Measurements from ENCODE around the gene ARFGEF2. TPM values are rescaled to one million over a fixed set of nuclear protein-coding genes. Genes with fewer than 3 reads are reported as not detected.
"Not testable (repeated sequence)": the region's sequence is repeated elsewhere in the genome, so short reads cannot be mapped to it uniquely, and the experiment has no call there.

The ARFGEF2 gene
- total RNA-seq, 1 donor from 2014 or later = 22.9 TPM

GRCh38 chr20:48936178-48936577, 14.7 kb downstream of the ARFGEF2 start:
- peaks cover 11% of the 10 kb centered on the region for H3K4me1 Mint-ChIP-seq (ENCODE audit: low read depth)
- peaks cover 12% of the 10 kb centered on the region for H3K36me3 Mint-ChIP-seq (ENCODE audit: insufficient read depth)
- not testable (repeated sequence) for DNase-seq (ENCODE audit: low spot score, unreplicated experiment); H3K4me3 Mint-ChIP-seq (ENCODE audit: low read depth); H3K27me3 Mint-ChIP-seq; H3K9me3 Mint-ChIP-seq (ENCODE audit: low read depth)
- peak overlapping the region; percentile 43 for H3K27ac Mint-ChIP-seq

DNA sequence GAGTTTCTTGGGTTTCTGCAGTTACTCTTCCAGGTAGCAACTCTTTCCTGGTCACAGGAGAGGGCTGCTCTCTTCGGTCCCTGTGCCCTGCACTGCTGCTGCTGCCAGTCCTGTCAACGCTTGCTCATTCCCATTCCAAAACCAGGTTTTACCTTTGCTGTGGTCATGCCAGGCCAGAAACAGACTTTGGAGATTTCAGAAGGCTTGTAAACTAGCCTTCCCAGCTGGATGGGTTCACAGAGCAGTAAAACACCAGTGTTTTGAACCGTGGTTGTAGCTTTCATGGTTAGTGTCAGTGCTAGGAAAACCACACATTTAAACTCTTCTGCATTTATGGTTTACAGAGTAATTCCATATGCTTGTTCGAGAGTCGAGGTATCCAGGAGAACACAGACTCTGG, 16.2 kb downstream of the ARFGEF2 start:
- Mint-ChIP-seq H3K4me1 (ENCODE audit: low read depth) (peaks cover 11% of the 10 kb centered on the region), H3K9me3 (ENCODE audit: low read depth) (no peaks in the 10 kb centered on the region), H3K27me3 (no peaks in the 10 kb centered on the region), H3K36me3 (ENCODE audit: insufficient read depth) (peaks cover 13% of the 10 kb centered on the region), H3K4me3 (ENCODE audit: low read depth) (no peak overlapping the region), H3K27ac (peak overlapping the region; percentile 89)
- TF ChIP-seq, protein P1, sequence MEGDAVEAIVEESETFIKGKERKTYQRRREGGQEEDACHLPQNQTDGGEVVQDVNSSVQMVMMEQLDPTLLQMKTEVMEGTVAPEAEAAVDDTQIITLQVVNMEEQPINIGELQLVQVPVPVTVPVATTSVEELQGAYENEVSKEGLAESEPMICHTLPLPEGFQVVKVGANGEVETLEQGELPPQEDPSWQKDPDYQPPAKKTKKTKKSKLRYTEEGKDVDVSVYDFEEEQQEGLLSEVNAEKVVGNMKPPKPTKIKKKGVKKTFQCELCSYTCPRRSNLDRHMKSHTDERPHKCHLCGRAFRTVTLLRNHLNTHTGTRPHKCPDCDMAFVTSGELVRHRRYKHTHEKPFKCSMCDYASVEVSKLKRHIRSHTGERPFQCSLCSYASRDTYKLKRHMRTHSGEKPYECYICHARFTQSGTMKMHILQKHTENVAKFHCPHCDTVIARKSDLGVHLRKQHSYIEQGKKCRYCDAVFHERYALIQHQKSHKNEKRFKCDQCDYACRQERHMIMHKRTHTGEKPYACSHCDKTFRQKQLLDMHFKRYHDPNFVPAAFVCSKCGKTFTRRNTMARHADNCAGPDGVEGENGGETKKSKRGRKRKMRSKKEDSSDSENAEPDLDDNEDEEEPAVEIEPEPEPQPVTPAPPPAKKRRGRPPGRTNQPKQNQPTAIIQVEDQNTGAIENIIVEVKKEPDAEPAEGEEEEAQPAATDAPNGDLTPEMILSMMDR (IDR thresholded peaks at IDR 0.05; ENCODE audit: unreplicated experiment) = no peak
- no peak for DNase-seq (ENCODE audit: low spot score, unreplicated experiment)

DNA sequence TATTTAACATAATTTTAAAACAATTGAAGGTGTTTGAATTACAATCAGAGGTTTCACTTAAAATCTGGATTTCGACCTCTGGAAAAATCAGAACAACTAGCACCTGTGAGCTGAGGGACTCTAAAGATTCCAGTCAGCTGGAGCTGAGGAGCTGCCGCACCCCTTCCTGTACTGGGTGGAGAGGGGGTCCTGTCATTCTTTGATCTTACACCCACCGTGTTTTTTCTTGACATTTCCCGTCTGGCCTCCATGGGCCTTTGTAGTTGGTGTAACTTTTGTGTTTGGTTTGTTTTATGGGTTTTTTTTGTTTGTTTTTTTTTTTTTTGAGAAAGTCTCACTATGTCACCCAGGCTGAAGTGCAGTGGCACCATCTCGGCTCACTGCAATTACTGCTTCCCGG, 17.2 kb downstream of the ARFGEF2 start:
- TF ChIP-seq, protein P1 (IDR thresholded peaks at IDR 0.05; ENCODE audit: unreplicated experiment) = no peak
- Mint-ChIP-seq H3K27me3 (no peaks in the 10 kb centered on the region), H3K4me1 (ENCODE audit: low read depth) (peaks cover 8% of the 10 kb centered on the region)

GRCh38 chr20:48940170-48940569, 18.7 kb downstream of the ARFGEF2 start:
- no peak for DNase-seq (ENCODE audit: low spot score, unreplicated experiment)
- H3K9me3 Mint-ChIP-seq (ENCODE audit: low read depth) = no peaks in the 10 kb centered on the region
- no peak overlapping the region for H3K27ac Mint-ChIP-seq
- H3K4me3 Mint-ChIP-seq (ENCODE audit: low read depth) = no peak overlapping the region
- no peaks in the 10 kb centered on the region for H3K27me3 Mint-ChIP-seq
- H3K4me1 Mint-ChIP-seq (ENCODE audit: low read depth) = no peaks in the 10 kb centered on the region
- TF ChIP-seq, protein P1 (IDR thresholded peaks at IDR 0.05; ENCODE audit: unreplicated experiment) = no peak
- H3K36me3 Mint-ChIP-seq (ENCODE audit: insufficient read depth) = peaks cover 9% of the 10 kb centered on the region

More for the DNA sequence above, 17.2 kb downstream of the ARFGEF2 start:
- H3K9me3 Mint-ChIP-seq (ENCODE audit: low read depth) = no peaks in the 10 kb centered on the region
- DNase-seq (ENCODE audit: low spot score, unreplicated experiment) = no peak
- no peak overlapping the region for H3K27ac Mint-ChIP-seq
- no peak overlapping the region for H3K4me3 Mint-ChIP-seq (ENCODE audit: low read depth)
- H3K36me3 Mint-ChIP-seq (ENCODE audit: insufficient read depth) = peaks cover 14% of the 10 kb centered on the region

GRCh38 chr20:48941467-48941866, 20.0 kb downstream of the ARFGEF2 start:
- peaks cover 9% of the 10 kb centered on the region for H3K36me3 Mint-ChIP-seq (ENCODE audit: insufficient read depth)
- H3K27me3 Mint-ChIP-seq = no peaks in the 10 kb centered on the region
- no peak overlapping the region for H3K27ac Mint-ChIP-seq
- TF ChIP-seq, protein P1 (IDR thresholded peaks at IDR 0.05; ENCODE audit: unreplicated experiment) = no peak
- H3K9me3 Mint-ChIP-seq (ENCODE audit: low read depth) = no peaks in the 10 kb centered on the region
- H3K4me1 Mint-ChIP-seq (ENCODE audit: low read depth) = peaks cover 9% of the 10 kb centered on the region
- no peak for DNase-seq (ENCODE audit: low spot score, unreplicated experiment)
- H3K4me3 Mint-ChIP-seq (ENCODE audit: low read depth) = no peak overlapping the region

DNA sequence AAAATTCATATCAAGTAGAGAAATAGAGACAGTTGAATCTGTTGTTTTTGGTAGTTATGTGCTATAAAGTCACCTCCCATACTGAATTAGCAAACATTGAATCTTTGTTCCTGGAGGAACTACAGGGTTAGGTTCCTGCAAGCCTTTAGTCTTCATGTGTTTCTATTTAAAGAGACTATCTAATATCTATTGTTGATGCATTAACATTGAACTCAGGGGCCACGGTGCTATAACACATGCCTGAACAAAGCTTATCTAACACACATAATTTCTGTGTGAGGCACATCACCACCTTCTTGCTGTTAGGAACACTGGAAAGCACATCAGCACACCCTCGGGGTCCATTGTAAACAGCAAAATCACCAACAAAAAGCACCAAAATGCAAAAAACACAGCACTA, 21.2 kb downstream of the ARFGEF2 start:
- H3K27ac Mint-ChIP-seq = no peak overlapping the region
- H3K9me3 Mint-ChIP-seq (ENCODE audit: low read depth) = no peaks in the 10 kb centered on the region
- TF ChIP-seq, protein P1 (IDR thresholded peaks at IDR 0.05; ENCODE audit: unreplicated experiment) = no peak
- H3K36me3 Mint-ChIP-seq (ENCODE audit: insufficient read depth) = peaks cover 3% of the 10 kb centered on the region
- peaks cover 9% of the 10 kb centered on the region for H3K4me1 Mint-ChIP-seq (ENCODE audit: low read depth)
- no peak overlapping the region for H3K4me3 Mint-ChIP-seq (ENCODE audit: low read depth)
- no peaks in the 10 kb centered on the region for H3K27me3 Mint-ChIP-seq
- DNase-seq (ENCODE audit: low spot score, unreplicated experiment) = no peak
